GM18505 (cell line): Measurements from ENCODE around the gene MACROD2.
"Not testable (repeated sequence)": the region's sequence is repeated elsewhere in the genome, so short reads cannot be mapped to it uniquely, and the experiment has no call there.

Source experiments
- ATAC-seq: cut with Tn5 transposase; IDR thresholded peaks from one replicate; pipeline ENCODE4 v1.9.1; 2021; ENCODE audit not compliant: unreplicated experiment
- POLR2A ChIP-seq: IDR thresholded peaks from 4 replicates; pipeline ENCODE4 v1.6.1; 2011; ENCODE audit warnings: borderline replicate concordance; ENCODE audit not compliant: insufficient read depth, insufficient read length; ENCODE audit errors: extremely low read depth

MACROD2 gene

DNA sequence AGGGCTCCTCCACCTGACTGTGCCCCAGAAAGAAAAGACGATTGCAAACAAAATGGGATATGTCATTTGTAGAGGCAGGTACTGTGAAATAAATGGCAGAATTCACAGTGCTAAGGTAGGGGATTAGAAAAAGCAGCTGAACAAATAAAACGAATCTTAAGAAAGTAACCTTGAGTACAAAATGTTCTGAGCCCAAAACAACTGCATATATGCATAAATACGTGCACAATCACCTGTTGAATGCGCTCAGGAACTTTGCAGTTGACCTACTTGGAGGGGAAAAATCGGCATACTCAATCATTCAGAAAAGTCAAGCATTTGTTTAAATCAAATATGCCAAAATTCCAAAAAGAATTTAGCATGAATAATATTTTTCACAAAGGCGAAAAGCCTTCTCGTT is 1114.2 kb downstream of the MACROD2 start:
- ATAC-seq: no peak
- no peak for TF ChIP-seq POLR2A

DNA sequence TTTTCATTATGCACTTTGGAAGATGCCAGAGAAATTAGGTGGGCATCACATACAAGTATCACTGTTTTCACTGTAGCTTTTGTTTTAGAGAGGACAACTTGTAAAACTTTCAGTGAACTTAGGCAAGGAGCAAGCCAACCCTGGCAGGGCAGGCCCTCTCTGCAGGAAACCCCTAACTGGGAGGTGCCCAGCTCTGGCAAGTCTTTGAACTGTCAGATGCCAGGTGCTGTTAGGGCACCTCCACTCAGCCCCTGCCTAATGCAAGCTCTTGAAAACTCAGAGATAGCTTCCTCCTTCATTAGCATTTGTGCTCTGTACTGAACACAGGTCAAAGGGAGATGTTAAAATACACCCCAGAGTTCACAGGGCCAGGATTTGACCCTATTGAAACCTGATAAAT is 1116.3 kb downstream of the MACROD2 start:
- no peak for ATAC-seq
- TF ChIP-seq POLR2A: no peak

DNA sequence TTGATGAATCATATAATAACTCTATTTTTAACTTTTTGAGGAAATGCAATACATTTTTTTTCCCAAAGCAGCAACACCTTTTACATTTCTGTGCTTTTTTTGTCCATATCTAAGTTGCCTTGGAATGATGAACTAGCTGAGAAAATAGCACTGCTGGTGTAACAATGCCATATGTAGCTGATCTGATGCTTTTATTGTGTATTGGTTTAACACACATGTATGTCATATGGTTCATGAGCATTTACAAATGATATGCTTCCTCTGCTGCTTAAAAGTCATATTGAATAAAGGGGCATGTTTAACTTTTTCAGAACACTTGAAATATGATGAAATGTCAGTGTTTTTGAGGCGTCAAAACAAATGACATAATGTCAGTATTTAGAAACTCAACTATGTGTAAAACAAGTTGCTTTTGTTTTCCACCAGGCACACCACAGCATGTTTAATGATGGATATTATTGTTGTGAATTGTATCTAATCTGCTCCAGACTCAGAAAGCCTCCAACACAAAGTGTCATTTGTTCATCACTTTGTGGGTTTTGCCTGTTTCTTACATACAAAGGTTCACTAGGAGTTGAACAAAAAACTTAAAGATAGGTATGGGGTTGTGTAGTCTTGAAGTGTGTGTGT is 1117.9 kb downstream of the MACROD2 start:
- no peak for TF ChIP-seq POLR2A
- ATAC-seq: no peak

DNA sequence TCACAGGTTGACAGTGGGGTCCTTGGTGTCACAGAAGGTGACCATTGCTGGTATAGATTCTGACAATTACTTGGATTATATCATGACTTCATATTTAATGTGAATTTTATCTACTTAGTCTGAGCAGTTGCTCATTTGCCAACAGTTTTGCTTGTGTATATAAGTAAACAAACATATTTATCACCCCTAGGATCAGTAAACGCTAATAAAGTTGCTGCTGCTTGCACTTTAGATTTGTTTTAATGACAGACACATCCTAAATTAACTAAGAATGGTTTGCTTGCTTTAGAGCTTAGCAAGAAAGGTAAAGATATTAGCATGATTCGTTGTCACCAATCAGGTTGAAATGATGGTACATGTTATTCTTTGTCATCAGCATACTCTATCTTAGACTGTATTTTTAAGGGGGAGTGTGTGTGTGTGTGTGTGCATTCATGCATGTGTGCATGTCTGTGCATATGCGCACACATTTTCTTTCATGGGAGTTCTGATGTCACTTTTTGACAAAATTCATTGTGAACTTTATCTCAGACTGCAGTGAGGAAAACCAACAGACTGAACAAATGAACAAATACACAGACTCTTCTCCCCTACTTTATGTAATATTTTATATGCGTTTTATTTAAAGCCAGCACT is 1124.7 kb downstream of the MACROD2 start:
- ATAC-seq: no peak
- TF ChIP-seq POLR2A: no peak

DNA sequence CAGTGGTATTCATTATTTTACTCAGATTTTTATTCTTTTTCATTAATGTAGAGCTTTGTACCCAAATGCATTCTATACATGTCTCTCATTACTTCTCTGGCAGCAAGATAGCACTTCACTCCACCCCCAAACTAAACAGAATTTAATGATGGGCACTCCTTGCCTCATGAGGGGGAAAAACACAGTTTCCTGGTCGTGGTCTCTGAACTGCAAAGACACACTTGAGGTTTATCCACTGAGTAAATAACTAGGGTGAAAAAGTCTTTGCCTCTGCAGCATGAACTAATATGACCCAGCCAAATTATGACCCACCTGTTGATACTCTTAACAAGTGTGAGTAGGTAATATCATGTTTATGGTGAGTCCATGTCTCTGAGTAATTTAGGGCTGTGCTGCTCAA is 1127.3 kb downstream of the MACROD2 start:
- TF ChIP-seq POLR2A: no peak
- no peak for ATAC-seq

DNA sequence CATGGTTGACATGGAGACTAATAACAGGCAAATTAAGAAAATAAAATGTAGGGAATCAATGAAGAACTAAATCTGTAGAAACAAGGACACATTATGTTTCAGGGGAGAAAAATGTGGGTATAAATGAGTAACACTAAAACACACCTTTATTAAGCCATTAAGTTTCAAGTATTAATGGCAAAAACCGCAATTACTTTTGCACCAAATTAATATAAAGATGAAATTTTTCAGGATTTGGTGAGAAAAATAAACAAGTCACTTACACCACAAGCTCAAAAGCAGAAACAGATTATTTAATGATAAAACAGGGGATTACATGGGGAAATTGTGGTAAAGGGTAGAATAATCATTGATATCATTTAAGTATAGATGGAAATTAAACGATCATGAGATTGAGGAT is 1135.9 kb downstream of the MACROD2 start:
- no peak for TF ChIP-seq POLR2A
- no peak for ATAC-seq

DNA sequence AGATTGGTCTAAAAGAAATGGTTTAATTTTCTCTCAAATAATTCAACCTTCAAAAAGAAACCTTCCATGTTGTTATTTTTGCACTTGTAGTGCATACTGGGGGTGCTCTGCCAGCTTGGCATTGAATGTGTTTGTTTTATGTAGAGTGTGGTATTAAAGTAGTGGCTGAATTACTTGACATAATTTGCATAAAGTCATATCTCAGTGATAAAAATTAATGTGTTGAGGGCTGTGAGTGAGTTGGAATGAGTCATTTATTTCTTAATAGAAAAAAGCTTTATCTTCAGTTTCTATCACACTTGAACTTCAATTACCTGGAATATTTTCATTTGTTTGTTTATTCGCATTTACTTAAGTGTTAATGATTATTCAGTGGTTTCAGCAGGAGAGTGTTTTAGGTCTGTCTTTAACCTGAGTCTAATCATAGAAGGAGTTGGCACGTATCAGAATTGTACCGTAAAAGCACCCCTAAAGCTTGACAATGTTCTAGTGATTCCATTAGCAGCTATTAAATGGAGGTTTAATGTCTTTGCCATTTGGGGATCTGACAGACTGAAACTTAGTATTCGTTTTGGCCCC is 1143.3 kb downstream of the MACROD2 start:
- no peak for ATAC-seq
- TF ChIP-seq POLR2A: no peak

DNA sequence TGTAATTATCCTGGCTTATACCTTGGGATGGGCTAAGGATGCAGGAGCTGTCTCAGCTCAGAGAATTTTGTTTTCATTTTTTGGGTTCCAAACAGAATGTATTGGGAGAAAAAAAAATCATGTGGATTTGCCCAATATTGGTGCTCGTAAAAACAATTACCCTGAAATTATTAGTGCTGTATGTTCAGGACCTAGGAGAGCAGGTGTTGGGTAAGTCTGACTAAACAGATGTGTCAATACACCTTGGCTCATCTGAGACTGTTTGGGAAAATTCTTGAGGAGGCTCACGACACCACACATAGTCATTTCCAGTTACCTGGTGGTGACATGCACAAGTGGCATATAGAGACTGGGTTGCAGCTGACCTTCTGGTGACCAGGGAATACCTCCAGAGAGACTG is 1144.2 kb downstream of the MACROD2 start:
- TF ChIP-seq POLR2A: no peak
- ATAC-seq: no peak

DNA sequence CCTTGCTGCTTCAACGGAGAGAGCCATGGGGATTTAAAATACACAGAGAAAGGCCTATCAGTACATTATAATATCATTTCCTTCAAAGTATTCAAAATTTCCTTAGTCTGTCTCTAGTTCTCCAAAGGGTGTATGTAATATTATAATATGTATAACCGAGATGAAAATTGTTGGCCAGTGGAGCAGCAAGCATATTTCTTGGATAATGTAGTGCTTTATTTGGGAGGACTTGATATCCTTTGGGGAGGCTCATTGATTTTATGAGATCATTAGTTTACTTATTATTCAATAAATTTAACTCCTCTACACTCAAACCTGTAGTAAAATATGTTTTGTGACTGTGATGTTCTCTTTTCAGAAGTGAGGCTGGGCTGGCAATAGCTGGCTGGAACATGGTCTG is 1145.0 kb downstream of the MACROD2 start:
- TF ChIP-seq POLR2A: no peak
- no peak for ATAC-seq

DNA sequence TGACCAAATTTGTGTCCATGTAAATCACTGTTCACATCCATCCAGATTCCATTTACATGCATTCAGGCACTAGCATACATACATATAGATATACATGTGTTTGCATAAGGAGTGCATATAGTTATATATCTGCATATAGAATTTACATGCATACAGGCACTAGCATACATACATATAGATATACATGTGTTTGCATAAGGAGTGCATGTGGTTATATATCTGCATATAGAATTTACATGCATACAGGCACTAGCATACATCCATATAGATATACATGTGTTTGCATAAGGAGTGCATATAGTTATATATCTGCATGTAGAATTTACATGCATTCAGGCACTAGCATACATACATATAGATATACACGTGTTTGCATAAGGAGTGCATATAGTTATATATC is 1145.6 kb downstream of the MACROD2 start:
- ATAC-seq: not testable (repeated sequence)

DNA sequence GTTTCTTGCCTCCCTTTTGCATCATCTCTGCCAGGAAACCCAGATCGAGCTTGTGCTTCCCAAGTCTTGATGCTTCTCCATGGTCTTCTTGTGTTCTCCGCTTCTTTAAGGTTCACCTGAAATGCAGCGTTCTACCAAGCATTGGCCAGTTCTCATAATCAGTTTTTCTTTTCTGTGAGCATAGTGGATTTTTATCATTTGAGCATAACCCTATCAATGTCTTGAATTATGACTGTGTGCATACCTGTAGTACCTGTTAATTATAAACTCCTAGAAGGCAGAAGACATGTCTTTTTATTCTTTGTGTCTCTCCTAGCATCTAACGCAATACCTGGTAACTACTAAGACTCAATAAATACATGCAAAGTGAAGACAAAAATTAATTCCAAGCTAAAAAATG is 1146.5 kb downstream of the MACROD2 start:
- ATAC-seq: no peak

DNA sequence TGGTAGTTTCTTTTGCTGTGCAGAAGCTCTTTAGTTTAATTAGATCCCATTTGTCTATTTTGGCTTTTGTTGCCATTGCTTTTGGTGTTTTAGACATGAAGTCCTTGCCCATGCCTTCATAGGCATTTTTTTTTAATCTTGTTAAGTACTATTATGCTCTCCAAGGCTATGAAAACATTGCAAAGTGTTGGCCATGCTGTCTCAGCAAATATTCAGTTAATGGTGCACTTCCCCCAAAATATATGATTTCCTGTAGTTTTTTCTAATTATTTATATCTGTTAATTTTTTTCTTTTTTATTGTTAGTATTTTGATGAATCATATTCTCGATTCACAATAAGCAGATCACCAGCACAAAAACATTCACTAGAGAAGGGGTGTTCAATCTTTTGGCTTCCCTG is 1148.2 kb downstream of the MACROD2 start:
- no peak for ATAC-seq

More for the DNA sequence above, 1146.5 kb downstream of the MACROD2 start:
- TF ChIP-seq POLR2A: no peak

DNA sequence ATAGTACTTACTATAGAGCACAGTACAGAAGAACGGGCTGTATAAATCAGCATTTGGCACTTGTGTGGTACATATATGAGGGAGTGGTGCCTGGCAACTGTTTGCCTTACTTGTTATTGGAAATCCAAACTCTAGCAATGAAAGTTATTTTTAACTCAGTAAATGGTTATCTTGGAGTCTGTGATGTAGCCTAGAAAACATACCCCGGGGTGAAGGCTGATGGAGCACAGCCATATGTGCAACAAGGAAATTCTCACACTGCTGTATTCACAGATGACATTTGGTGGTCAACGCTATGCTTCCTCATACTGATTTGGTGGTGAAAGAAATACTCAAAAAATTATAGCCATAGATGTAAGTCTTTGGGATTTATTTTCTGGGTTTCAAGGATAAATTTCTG is 1149.6 kb downstream of the MACROD2 start:
- no peak for TF ChIP-seq POLR2A
- ATAC-seq: no peak

More for the DNA sequence above, 1148.2 kb downstream of the MACROD2 start:
- TF ChIP-seq POLR2A: no peak

DNA sequence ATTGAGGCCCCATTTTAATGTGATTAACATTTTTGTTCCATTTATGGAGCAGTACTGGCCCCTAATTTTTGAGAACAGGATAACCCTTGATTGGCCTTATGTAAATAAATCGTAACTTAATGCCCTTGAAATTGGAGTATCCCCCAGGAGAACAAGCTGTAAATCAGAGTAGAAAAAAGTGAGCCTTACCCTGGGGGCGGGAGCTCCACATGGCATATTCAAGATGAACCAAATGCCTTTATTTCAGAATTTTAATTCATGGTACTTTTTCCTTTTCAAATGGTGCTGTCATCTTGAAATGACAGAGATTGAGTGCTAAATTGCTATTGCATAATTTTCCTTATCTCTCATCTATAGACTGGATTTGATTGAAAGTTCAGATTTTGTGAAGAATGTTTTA is 1151.6 kb downstream of the MACROD2 start:
- no peak for ATAC-seq
- no peak for TF ChIP-seq POLR2A

DNA sequence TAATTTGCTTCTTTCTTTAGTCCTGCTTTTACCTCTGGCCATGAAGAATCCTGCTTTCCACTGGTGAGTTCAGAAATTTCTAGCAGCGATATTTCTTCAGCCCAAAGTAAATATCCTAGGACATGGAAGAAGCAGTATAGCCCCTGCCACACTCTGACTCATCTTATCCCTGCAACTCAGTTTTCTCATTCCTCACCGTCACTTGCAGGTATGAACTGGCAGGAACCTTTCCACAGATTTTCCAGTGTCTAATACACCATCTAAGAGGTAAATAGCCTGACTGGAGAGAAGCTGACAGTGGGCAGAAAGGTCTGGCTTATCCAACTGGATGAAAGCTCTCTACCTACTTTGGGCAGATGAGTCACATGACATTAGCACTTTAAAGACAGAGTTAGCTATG is 1158.8 kb downstream of the MACROD2 start:
- no peak for ATAC-seq
- no peak for TF ChIP-seq POLR2A

DNA sequence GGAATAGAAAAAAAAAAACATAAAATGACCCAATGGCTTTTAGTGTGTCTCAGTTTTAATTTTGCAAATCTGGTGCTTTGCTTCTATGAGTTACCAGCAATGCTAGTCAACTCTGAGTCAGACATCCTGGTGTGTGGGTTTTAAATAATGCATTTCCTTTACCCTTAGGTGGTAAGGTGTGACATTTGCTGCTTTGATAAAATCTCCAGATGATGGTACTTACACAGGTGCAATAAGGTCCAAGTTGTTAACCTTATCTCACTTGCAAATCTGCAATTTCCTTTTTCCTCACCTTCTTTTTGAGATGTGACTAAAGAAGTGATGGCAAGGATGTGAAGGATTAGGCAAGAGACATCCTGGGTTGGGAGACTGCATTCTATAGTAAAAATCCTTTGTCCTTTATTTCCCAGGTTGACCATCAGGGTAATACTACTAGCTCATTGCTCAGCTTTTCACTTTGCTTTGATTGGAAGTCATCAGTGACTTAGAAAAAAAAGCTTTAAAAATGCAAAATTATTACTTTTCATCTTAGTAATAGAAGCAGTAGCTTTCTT is 1160.6 kb downstream of the MACROD2 start:
- no peak for TF ChIP-seq POLR2A
- ATAC-seq: no peak
